GM18526 (cell line): Measurements from ENCODE around the gene CCNDBP1.
A peak's percentile ranks its signal among the peaks of the same experiment; 100 is the strongest.

Source experiments
- POLR2A ChIP-seq: IDR thresholded peaks from 3 replicates; pipeline ENCODE4 v1.6.1; 2011; ENCODE audit not compliant: insufficient read length; ENCODE audit errors: extremely low read depth

Gene CCNDBP1

GRCh38 chr15:43185157-43186002 lies at the start of gene CCNDBP1:
CCNDBP1 (plus strand) TSS chr15:43185403; CDS start chr15:43185499, 96 bp downstream.
- TF ChIP-seq POLR2A, result peak; percentile 91

GRCh38 chr15:43143203-43143941 lies 41.8 kb upstream of the CCNDBP1 start:
- TF ChIP-seq POLR2A, result no peak

- TF ChIP-seq POLR2A, result no peak
These were observed 40.7 kb upstream of the CCNDBP1 start for GRCh38 chr15:43144512-43144911.

GRCh38 chr15:43146184-43146583 lies 39.0 kb upstream of the CCNDBP1 start:
- no peak for TF ChIP-seq POLR2A

- TF ChIP-seq POLR2A, result no peak
These were observed 34.8 kb upstream of the CCNDBP1 start for GRCh38 chr15:43150191-43150929.

GRCh38 chr15:43151688-43152087 lies 33.5 kb upstream of the CCNDBP1 start:
- no peak for TF ChIP-seq POLR2A

- TF ChIP-seq POLR2A, result no peak
These were observed 31.9 kb upstream of the CCNDBP1 start for GRCh38 chr15:43153269-43153668.

GRCh38 chr15:43165801-43166325 lies 19.3 kb upstream of the CCNDBP1 start:
- no peak for TF ChIP-seq POLR2A

- TF ChIP-seq POLR2A, result no peak
These were observed 16.8 kb upstream of the CCNDBP1 start for GRCh38 chr15:43168192-43169107.

- no peak for TF ChIP-seq POLR2A
These were observed 15.3 kb upstream of the CCNDBP1 start for GRCh38 chr15:43169888-43170287.

GRCh38 chr15:43183270-43183669 lies 1.9 kb upstream of the CCNDBP1 start:
- no peak for TF ChIP-seq POLR2A

GRCh38 chr15:43184407-43185124 lies 637 bp upstream of the CCNDBP1 start:
- no peak for TF ChIP-seq POLR2A

- no peak for TF ChIP-seq POLR2A
These were observed 775 bp downstream of the CCNDBP1 start for GRCh38 chr15:43186003-43186353.
